SK-N-MC (cell line): Measurements from ENCODE around the gene SPTLC3.

ENCODE experiments used
- EZH2 ChIP-seq: fragments of 200-600 bp; sonication (generic); IDR thresholded peaks from one replicate; pipeline ENCODE4 v1.6.1; 2017; ENCODE audit warnings: antibody characterized with exemption
- FOXP2 ChIP-seq: optimal IDR thresholded peaks from 2 replicates; pipeline ENCODE3; 2011; ENCODE audit warnings: mild to moderate bottlenecking, moderate library complexity; ENCODE audit not compliant: insufficient read depth; ENCODE audit errors: extremely low read length, control extremely low read depth
- POLR2AphosphoS5 ChIP-seq: IDR thresholded peaks from 2 replicates; pipeline ENCODE4 v1.6.1; 2012; ENCODE audit warnings: mild to moderate bottlenecking, low read depth, low read length, borderline replicate concordance

DNA sequence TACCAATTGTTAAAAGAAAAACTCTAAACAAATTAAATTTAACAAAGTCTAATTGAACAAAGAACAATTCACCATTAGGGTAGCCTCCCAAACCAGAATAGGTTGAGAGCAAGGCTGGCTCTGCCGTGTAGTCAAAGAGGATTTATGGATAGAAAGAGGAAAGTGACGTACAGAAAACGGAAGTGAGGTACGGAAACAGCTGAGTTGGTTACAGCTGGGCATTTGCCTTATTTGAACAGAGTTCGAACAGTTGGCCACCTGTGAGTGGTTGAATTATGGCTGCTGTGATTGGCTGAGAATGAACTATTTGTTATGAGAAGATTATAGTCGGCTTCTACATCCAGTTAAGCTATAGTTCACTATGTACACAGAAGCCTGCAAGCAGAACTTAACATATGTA, 193.8 kb downstream of the SPTLC3 start:
- TF ChIP-seq POLR2AphosphoS5 (no peak), EZH2 (no peak), FOXP2 (no peak)
